PC-3 (cell line): ENCODE measurements around the gene ZNHIT6.

ENCODE experiments used
- EZH2 ChIP-seq: fragments of 300-600 bp; sonication (generic); IDR thresholded peaks from one replicate; pipeline ENCODE4 v1.6.1; 2017; ENCODE audit warnings: antibody characterized with exemption, mild to moderate bottlenecking, low read length; ENCODE audit not compliant: unreplicated experiment
- TF ChIP-seq, protein P1 (sequence below): fragments of 300-600 bp; sonication (generic); conservative IDR thresholded peaks from 2 replicates; pipeline ENCODE4 v1.5.1; 2017; ENCODE audit warnings: antibody characterized with exemption, low read depth, mild to moderate bottlenecking, low read length

DNA sequence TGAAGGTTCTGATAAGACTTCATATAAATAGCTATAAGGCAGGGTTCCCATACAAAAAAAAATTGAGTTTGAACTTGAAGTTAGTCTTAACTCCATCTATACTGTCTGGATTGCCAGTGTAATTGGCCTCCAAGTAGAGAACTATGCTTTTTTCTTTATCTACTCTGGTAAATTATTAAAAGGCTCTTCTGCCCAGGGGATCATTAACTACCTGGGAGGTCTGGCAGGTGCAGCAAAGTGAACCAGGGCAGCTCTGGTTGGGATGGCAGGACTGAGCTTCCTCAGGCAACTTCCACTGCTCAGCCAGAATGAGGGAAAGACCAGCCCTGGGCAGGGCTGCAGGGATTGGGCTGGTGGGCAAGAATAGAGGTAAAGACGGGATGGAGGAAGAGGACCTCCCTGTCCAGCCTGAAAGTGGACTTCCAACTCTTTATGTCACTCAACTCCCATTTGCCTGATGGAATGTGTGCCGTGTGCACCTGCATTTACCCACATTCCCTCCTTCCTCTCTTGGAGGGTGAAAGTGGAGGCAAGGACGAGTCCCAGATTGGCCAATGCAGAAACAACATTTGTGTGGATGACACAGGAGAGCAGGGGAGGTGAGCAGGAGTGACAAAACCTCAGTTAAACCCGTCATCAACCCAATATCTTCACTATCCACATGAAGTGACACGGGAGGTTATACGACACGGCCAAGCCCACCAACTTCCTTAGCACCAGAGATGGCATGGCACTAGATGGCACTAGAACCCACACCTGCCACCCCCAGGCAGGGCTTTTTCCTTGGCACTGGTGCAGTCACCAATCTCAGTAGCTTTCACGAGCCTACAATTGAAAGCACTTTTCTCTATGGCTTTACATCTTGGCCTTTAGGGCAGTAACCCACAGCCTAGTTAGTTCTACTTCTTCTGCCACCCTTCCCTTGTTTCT is 102.5 kb downstream of the ZNHIT6 start:
- TF ChIP-seq, protein P1, sequence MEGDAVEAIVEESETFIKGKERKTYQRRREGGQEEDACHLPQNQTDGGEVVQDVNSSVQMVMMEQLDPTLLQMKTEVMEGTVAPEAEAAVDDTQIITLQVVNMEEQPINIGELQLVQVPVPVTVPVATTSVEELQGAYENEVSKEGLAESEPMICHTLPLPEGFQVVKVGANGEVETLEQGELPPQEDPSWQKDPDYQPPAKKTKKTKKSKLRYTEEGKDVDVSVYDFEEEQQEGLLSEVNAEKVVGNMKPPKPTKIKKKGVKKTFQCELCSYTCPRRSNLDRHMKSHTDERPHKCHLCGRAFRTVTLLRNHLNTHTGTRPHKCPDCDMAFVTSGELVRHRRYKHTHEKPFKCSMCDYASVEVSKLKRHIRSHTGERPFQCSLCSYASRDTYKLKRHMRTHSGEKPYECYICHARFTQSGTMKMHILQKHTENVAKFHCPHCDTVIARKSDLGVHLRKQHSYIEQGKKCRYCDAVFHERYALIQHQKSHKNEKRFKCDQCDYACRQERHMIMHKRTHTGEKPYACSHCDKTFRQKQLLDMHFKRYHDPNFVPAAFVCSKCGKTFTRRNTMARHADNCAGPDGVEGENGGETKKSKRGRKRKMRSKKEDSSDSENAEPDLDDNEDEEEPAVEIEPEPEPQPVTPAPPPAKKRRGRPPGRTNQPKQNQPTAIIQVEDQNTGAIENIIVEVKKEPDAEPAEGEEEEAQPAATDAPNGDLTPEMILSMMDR = peak; percentile 56; the same call in 1 of the 2 replicates
- no peak for TF ChIP-seq EZH2
